ENCODE results near the gene GNG7.

The GNG7 gene

DNA sequence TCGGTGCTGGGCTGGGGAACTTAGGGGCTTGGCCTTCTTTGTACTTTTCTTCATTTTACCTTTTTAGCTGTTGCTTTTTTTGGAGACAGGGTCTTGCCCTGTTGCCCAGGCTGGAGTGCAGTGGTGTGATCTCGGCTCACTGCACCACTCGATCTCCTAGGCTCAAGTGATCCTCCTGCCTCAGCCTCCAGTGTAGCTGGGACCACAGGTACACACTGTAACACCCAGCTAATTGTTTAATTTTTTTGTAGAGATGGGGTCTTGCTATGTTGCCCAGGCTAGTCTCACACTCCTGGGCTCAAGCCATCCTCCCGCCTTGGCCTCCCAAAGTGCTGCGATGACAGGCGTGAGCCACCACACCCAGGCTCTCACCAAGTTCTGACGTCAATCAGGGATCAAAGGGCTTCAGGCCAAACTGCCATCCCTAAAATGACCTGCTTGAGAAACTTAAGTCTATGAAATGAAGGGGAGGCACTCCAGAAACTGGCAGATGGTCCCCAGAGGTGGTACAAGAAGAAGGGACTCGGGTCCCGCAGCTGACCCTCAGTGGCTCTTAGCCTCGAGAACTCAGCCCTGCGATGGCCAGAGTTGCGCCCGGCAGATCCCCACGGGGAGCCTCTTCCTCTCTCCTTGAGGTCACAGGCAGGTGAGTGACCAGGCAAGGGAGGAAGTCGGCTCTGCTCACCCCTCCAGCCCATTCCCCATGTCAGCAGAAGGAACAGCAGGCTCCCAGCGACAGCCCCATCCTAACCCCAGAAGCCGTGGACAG is 61.7 kb downstream of the GNG7 start:
- no peak overlapping the region for H3K4me3 ChIP-seq (ENCODE audit: low read depth, low read length)
- DNase-seq (ENCODE audit: low read depth), result no peak

DNA sequence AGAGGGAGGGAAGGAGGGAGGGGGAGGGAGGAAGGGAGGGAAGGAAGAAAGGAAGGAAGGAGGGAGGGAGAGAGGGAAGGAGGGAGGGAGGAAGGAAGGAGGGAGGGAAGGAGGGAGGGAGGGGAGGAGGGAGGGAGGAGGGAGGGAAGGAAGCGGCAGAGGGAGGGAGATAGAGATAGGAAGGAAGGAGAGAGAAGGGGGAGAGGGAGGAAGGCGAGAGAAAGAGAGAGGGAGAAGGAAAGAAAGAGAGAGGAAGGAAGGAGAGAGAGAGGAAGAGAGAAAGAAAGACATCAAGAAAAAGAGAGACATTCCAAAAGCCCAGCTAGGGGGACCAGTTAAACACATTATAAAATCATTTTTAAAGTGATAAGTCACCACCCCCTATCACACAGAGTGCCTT is 62.5 kb downstream of the GNG7 start:
- TF ChIP-seq, protein P1, sequence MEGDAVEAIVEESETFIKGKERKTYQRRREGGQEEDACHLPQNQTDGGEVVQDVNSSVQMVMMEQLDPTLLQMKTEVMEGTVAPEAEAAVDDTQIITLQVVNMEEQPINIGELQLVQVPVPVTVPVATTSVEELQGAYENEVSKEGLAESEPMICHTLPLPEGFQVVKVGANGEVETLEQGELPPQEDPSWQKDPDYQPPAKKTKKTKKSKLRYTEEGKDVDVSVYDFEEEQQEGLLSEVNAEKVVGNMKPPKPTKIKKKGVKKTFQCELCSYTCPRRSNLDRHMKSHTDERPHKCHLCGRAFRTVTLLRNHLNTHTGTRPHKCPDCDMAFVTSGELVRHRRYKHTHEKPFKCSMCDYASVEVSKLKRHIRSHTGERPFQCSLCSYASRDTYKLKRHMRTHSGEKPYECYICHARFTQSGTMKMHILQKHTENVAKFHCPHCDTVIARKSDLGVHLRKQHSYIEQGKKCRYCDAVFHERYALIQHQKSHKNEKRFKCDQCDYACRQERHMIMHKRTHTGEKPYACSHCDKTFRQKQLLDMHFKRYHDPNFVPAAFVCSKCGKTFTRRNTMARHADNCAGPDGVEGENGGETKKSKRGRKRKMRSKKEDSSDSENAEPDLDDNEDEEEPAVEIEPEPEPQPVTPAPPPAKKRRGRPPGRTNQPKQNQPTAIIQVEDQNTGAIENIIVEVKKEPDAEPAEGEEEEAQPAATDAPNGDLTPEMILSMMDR (IDR thresholded peaks at IDR 0.05; ENCODE audit: low read depth, low read length, missing control alignments), result no peak
- DNase-seq (ENCODE audit: low read depth), result no peak
- no peak overlapping the region for H3K4me3 ChIP-seq (ENCODE audit: low read depth, low read length)

More for the DNA sequence above, 61.7 kb downstream of the GNG7 start:
- TF ChIP-seq, protein P1 (IDR thresholded peaks at IDR 0.05; ENCODE audit: low read depth, low read length, missing control alignments), result no peak

DNA sequence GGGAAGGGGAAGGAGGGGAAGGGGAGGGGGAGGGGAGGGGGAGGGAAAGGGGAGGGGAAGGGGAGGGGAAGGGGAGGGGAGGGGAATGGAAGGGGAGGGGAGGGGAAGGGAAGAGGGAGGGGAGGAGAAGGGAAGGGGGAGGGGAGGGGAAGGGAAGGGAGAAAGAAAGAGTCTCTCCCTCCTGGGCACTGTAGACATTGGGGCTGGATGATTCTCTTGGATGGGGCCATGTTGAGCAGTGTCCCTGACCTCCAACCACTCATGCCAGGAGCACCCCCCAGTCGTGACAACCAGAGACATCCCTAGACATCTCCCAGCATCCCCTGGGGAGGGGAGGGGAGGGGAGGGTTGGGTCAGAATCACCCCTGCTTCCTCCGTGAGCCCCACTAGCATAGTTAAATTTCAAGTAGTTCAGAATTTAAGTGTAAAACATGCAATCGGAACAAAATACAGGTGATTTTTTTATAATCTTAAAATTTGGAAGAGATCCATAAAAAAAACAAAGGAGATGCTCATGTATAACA is 64.0 kb downstream of the GNG7 start:
- TF ChIP-seq, protein P1 (IDR thresholded peaks at IDR 0.05; ENCODE audit: low read depth, low read length, missing control alignments), result no peak
- no peak for DNase-seq (ENCODE audit: low read depth)
- H3K4me3 ChIP-seq (ENCODE audit: low read depth, low read length), result no peak overlapping the region

DNA sequence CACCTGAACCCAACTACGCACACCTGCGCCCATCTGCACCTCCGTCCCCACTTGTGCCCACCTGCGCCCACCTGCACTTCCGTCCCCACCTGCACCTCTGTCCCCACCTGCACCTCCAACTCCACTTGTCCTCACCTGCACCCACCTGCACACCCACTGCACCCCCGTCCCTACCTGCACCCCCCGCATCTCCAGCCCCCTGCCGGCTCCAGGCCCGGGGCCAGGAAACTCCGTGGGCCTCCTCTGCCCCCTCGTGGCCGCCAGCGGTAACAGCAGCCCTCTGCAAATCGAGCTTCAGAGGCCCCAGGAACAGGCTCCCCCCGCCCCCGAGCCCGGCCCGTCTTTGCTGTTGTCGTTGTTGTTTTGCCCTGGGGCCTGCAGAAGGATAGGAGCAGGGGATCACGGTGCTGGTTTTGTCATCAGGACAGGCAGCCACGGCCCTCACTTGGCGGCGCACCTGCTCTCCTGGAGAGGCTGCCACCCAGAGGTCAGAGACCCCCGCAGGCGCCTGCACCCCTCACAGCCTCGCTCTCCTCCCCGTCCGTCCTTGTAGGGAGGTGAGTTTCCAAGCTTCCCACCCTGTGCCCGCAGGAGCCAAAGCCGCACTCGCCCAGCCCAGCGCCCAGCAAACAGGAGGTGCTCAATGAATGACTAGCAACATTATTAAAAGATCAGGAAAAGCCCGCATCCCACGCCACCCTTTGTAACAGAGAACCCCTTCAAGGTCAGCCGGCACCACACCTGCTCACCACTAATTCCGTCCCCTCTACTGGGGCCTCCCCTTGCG is 65.4 kb downstream of the GNG7 start:
- DNase-seq (ENCODE audit: low read depth), result no peak
- TF ChIP-seq, protein P1 (IDR thresholded peaks at IDR 0.05; ENCODE audit: low read depth, low read length, missing control alignments), result peak; percentile 89
- H3K4me3 ChIP-seq (ENCODE audit: low read depth, low read length), result no peak overlapping the region

DNA sequence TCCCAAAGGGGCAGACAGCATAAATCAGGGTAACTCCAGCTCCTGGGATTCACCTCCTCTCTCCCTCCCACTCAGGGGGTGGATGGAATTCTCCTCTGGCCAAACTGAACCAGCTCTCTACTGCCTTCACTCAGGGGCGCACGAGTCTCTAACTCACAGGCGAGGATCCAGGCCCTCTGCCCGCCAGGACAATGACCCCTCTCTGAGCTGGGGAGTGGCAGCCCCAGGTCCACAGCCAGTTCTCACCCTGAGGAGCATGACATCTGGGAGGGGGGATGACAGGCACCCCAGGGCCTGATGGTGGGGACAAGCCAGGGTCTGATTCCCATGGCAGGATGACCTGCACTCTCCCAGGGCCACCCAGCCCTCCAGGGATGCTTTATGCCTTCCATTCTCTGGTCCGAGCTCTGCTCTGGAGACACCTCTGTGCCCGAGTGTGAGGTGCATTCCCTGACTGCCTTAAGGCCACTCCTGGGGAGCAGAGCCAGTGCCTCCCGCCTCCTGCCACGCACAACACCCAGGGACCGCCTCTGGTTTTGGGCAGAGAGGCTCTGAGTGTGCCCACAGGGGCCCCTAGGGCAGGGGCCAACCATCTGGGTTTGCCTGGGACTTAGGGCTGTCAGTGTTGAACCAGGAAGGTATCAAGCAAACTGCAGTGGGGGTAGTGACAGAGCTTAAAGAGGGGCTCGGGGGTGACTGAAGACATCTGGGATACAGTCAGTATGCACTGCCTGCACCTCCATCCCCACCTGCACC is 66.2 kb downstream of the GNG7 start:
- no peak overlapping the region for H3K4me3 ChIP-seq (ENCODE audit: low read depth, low read length)
- TF ChIP-seq, protein P1 (IDR thresholded peaks at IDR 0.05; ENCODE audit: low read depth, low read length, missing control alignments), result no peak
- no peak for DNase-seq (ENCODE audit: low read depth)

DNA sequence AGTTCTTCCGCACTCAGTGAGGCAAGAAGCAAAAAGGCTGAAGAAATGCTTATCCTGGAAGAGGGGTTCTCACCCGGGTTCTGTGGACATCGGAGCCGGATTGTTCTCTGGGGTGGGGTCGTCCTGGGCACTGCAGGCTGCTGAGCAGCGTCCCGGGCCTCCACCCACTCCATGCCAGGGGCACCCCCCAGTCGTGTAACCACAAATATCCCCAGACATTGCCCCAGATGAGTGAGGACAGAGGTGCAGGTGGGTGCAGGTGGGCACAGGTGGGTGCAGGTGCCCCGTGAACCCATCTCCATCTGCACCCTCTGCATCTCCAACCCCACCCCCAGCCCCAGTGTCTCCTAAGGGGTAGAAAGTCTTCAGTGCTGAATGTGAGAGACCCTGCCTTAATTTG is 67.5 kb downstream of the GNG7 start:
- TF ChIP-seq, protein P1 (IDR thresholded peaks at IDR 0.05; ENCODE audit: low read depth, low read length, missing control alignments), result no peak
- no peak overlapping the region; the same call in 1 of the 2 replicates for H3K4me3 ChIP-seq (ENCODE audit: low read depth, low read length)
- no peak for DNase-seq (ENCODE audit: low read depth)
